B cell (primary cell): Measurements from ENCODE around the gene NEUROD6. TPM values are rescaled to one million over a fixed set of nuclear protein-coding genes. Genes with fewer than 3 reads are reported as not detected.

Experiments used
- ATAC-seq: fragments of 200-7000 bp; cut with Tn5 transposase; one replicate; pipeline ENCODE4 v1.10.0; 2021; ENCODE audit warnings: low read depth, mild to moderate bottlenecking, moderate number of reproducible peaks, moderate library complexity
- CTCF ChIA-PET: fragments of 350-600 bp; sonication (Branson Sonifier 250); formaldehyde crosslinking; loops from one replicate; lab custom pipeline; 2021; ENCODE audit warnings: antibody characterized with exemption, inconsistent platforms; lab: Charles Lee
- POLR2A ChIA-PET: fragments of 350-600 bp; sonication (Branson Sonifier 250); formaldehyde crosslinking; loops from one replicate; lab custom pipeline; 2021; ENCODE audit warnings: antibody characterized with exemption; lab: Charles Lee
- DNase-seq: peaks from one replicate; pipeline ENCODE4 v3.0.0; 2013
- H2AFZ ChIP-seq: 2 replicates; pipeline ENCODE4 v1.6.1; 2012; ENCODE audit warnings: mild to moderate bottlenecking, low read depth, low read length; ENCODE audit not compliant: insufficient read depth, poor library complexity, severe bottlenecking
- H3K27ac ChIP-seq, 2 donors: 1 replicate in 1 of 2; 2 replicates in 1 of 2; pipeline ENCODE4 v1.5.1; 2012 to 2013; ENCODE audit warnings: low read length in 2 of 2, mild to moderate bottlenecking in 2 of 2, moderate library complexity in 1 of 2
- H3K27me3 ChIP-seq, 4 experiments: fragments of 200-600 bp in 1 of 4; sonication (generic) in 1 of 4; replicated peaks in 1 of 4; 1 replicate in 2 of 4; 2 replicates in 2 of 4; pipeline versions ENCODE4 v1.6.1 to v1.7.0; 2013 to 2016; ENCODE audit warnings: low read length in 3 of 4, mild to moderate bottlenecking in 2 of 4, mixed read lengths in 1 of 4, moderate library complexity in 1 of 4; ENCODE audit not compliant: insufficient read depth in 4 of 4, control insufficient read depth in 3 of 4; ENCODE audit errors: control extremely low read depth in 1 of 4
- H3K36me3 ChIP-seq, 2 experiments: replicated peaks in 1 of 2; 1 replicate in 1 of 2; 2 replicates in 1 of 2; pipeline versions ENCODE4 v1.6.1 to v1.7.1; 2013; ENCODE audit warnings: low read length in 1 of 2; ENCODE audit not compliant: insufficient read depth in 2 of 2, control insufficient read depth in 1 of 2; ENCODE audit errors: control extremely low read depth in 1 of 2, extremely low read depth in 1 of 2
- H3K4me1 ChIP-seq, 2 donors: fragments of 200-600 bp in 1 of 2; sonication (generic) in 1 of 2; 1 replicate in 1 of 2; 2 replicates in 1 of 2; pipeline versions ENCODE4 v1.5.1 to v1.6.1; 2013 to 2017; ENCODE audit warnings: low read length in 2 of 2; ENCODE audit not compliant: control insufficient read depth in 2 of 2, insufficient read depth in 2 of 2
- H3K4me2 ChIP-seq: replicated peaks from 2 replicates; pipeline ENCODE3; 2012; ENCODE audit warnings: mild to moderate bottlenecking, low read depth, low read length; ENCODE audit not compliant: poor library complexity, severe bottlenecking
- H3K4me3 ChIP-seq, 5 experiments: fragments of 200-600 bp in 1 of 5; sonication (generic) in 1 of 5; 1 replicate in 3 of 5; 2 replicates in 2 of 5; pipeline versions ENCODE4 v1.5.1 to v1.7.0; 2011 to 2016; ENCODE audit warnings: low read length in 4 of 5, mild to moderate bottlenecking in 4 of 5, low read depth in 2 of 5, control low read depth in 1 of 5, moderate library complexity in 1 of 5; ENCODE audit not compliant: insufficient read depth in 1 of 5; ENCODE audit errors: control extremely low read depth in 1 of 5, extremely low read depth in 1 of 5
- H3K79me2 ChIP-seq: fragments of 200-600 bp; sonication (generic); one replicate; pipeline ENCODE4 v1.6.0; 2016; ENCODE audit warnings: low read length; ENCODE audit not compliant: control insufficient read depth, insufficient read depth
- H3K9ac ChIP-seq: fragments of 200-600 bp; sonication (generic); 2 replicates; pipeline ENCODE4 v1.6.1; 2017; ENCODE audit warnings: mild to moderate bottlenecking, low read length, moderate library complexity
- H3K9me3 ChIP-seq, 3 donors: one replicate each; pipeline versions ENCODE4 v1.6.1 to v1.7.1; 2013; ENCODE audit warnings: low read length in 2 of 3; ENCODE audit not compliant: control insufficient read depth in 2 of 3, insufficient read depth in 1 of 3; ENCODE audit errors: control extremely low read depth in 1 of 3
- H4K20me1 ChIP-seq: 2 replicates; pipeline ENCODE4 v1.6.0; 2012; ENCODE audit warnings: mild to moderate bottlenecking, low read length; ENCODE audit not compliant: insufficient read depth, control insufficient read depth, poor library complexity, severe bottlenecking
- H3K27ac Mint-ChIP-seq: one replicate; pipeline ENCODE4 v1.8.0; 2021; ENCODE audit warnings: mixed read lengths
- H3K27me3 Mint-ChIP-seq: one replicate; pipeline ENCODE4 v1.8.0; 2021; ENCODE audit warnings: mixed read lengths
- H3K4me1 Mint-ChIP-seq: one replicate; pipeline ENCODE4 v1.8.0; 2021; ENCODE audit warnings: mixed read lengths
- H3K4me3 Mint-ChIP-seq: one replicate; pipeline ENCODE4 v1.8.0; 2021; ENCODE audit warnings: mixed read lengths
- H3K9me3 Mint-ChIP-seq: one replicate; pipeline ENCODE4 v1.8.0; 2022; ENCODE audit warnings: mixed read lengths; ENCODE audit not compliant: insufficient read depth
- CTCF ChIP-seq: fragments of 200-600 bp; IDR thresholded peaks from one replicate; pipeline ENCODE4 v1.8.0; 2022; ENCODE audit warnings: antibody characterized with exemption, mild to moderate bottlenecking
- EZH2 ChIP-seq: IDR thresholded peaks from 2 replicates; pipeline ENCODE4 v1.6.1; 2012; ENCODE audit warnings: borderline replicate concordance, low read depth, mild to moderate bottlenecking, moderate library complexity, low read length; ENCODE audit not compliant: insufficient read depth, poor library complexity, severe bottlenecking
- WGBS: methylation state at CpG from one replicate; pipeline ENCODE4 v1.1.5; 2013; ENCODE audit warnings: missing lambda C conversion rate; ENCODE audit not compliant: insufficient coverage; 5-methylcytosine and 5-hydroxymethylcytosine counted together
- intact Hi-C: fragments of 100-400 bp; cut with micrococcal nuclease; formaldehyde crosslinking; loops from one replicate; pipeline ENCODE4 v1.10.0; 2022
- polyA plus RNA-seq: library from polyadenylated mRNA; depleted of rRNA; stranded (reverse); fragments of >200 nt; gene quantifications from 2 replicates; pipeline ENCODE4 v1.2.3, GENCODE V29; 2012
- total RNA-seq, 2 donors: library from RNA; stranded (reverse); fragments of 120-200 nt in 1 of 2; gene quantifications; 1 replicate in 1 of 2; 2 replicates in 1 of 2; pipeline versions ENCODE4 v1.2.3 to v1.2.4, GENCODE V29; 2013 to 2022

NEUROD6 gene
- total and polyA plus RNA-seq, 2 donors (not counting 1 experiment from before 2014, with no cell fraction given) = not detected

- Histone ChIP-seq H3K4me3 (no peak overlapping the region), H3K4me2 (no peak overlapping the region), H3K79me2 (no peaks in the 10 kb centered on the region), H3K27me3 (peaks cover 0 to 24% (median 6%) of the 10 kb centered on the region in 4 experiments), H2AFZ (no peak overlapping the region), H3K4me1 (no peaks in the 10 kb centered on the region), H3K9ac (no peak overlapping the region), H3K27ac (no peak overlapping the region), H3K9me3 (peaks cover 0 to 9% (median 0%) of the 10 kb centered on the region in 3 donors), H3K36me3 (no peaks in the 10 kb centered on the region), H4K20me1 (no peaks in the 10 kb centered on the region)
- H3K4me1 Mint-ChIP-seq = no peaks in the 10 kb centered on the region
- ChIA-PET CTCF (no interaction called here), POLR2A (no interaction called here)
- H3K27me3 Mint-ChIP-seq = peaks cover 24% of the 10 kb centered on the region
- no peak overlapping the region for H3K4me3 Mint-ChIP-seq
- TF ChIP-seq CTCF = no peak
- intact Hi-C loops = no loop called here
- WGBS = 67% methylated on average over 15 of the region's 16 CpGs
- ATAC-seq (no peak), DNase-seq (no peak)
- no peaks in the 10 kb centered on the region for H3K9me3 Mint-ChIP-seq
- no peak overlapping the region for H3K27ac Mint-ChIP-seq
Observed at GRCh38 chr7:31335161-31335856, 5.2 kb downstream of the NEUROD6 start.

- 100% methylated on average over 2 of the region's 2 CpGs for WGBS
- no peak overlapping the region for H3K27ac Mint-ChIP-seq
- ATAC-seq = no peak
- Histone ChIP-seq H3K36me3 (no peaks in the 10 kb centered on the region), H4K20me1 (no peaks in the 10 kb centered on the region), H3K4me3 (no peak overlapping the region), H2AFZ (no peak overlapping the region), H3K79me2 (no peaks in the 10 kb centered on the region), H3K4me2 (no peak overlapping the region), H3K9me3 (peaks cover 0 to 9% (median 0%) of the 10 kb centered on the region in 3 donors), H3K9ac (no peak overlapping the region), H3K27ac (no peak overlapping the region), H3K4me1 (no peaks in the 10 kb centered on the region), H3K27me3 (peaks cover 0 to 23% (median 6%) of the 10 kb centered on the region in 4 experiments)
- H3K4me3 Mint-ChIP-seq = no peak overlapping the region
- no peaks in the 10 kb centered on the region for H3K4me1 Mint-ChIP-seq
- TF ChIP-seq EZH2 (no peak), CTCF (no peak)
- no peak for DNase-seq
- intact Hi-C loops = no loop called here
- H3K9me3 Mint-ChIP-seq = peaks cover 3% of the 10 kb centered on the region
- POLR2A ChIA-PET = no interaction called here
- CTCF ChIA-PET = no interaction called here
- peaks cover 17% of the 10 kb centered on the region for H3K27me3 Mint-ChIP-seq
Observed at GRCh38 chr7:31333291-31333690, 7.2 kb downstream of the NEUROD6 start.
